ENCODE results near the gene SYNPO2.

Gene SYNPO2

GRCh38 chr4:118881512-118882146, 7.0 kb upstream of the SYNPO2 start:
- no peak for DNase-seq (ENCODE audit: low read depth, low spot score)

- DNase-seq (ENCODE audit: low read depth, low spot score) = no peak
Observed at GRCh38 chr4:118883861-118884260, 4.8 kb upstream of the SYNPO2 start.

- DNase-seq (ENCODE audit: low read depth, low spot score) = no peak
Observed at GRCh38 chr4:118884716-118885115, 3.9 kb upstream of the SYNPO2 start.

GRCh38 chr4:118889312-118889691, 648 bp downstream of the SYNPO2 start:
- no peak for DNase-seq (ENCODE audit: low read depth, low spot score)

- no peak for DNase-seq (ENCODE audit: low read depth, low spot score)
Observed at GRCh38 chr4:118894034-118894433, 5.4 kb downstream of the SYNPO2 start.

GRCh38 chr4:118898221-118898620, 9.6 kb downstream of the SYNPO2 start:
- no peak for DNase-seq (ENCODE audit: low read depth, low spot score)

- DNase-seq (ENCODE audit: low read depth, low spot score) = no peak
Observed at GRCh38 chr4:118898684-118899138, 10.1 kb downstream of the SYNPO2 start.

GRCh38 chr4:118904418-118904817, 15.8 kb downstream of the SYNPO2 start:
- no peak for DNase-seq (ENCODE audit: low read depth, low spot score)

GRCh38 chr4:118904935-118905334, 16.3 kb downstream of the SYNPO2 start:
- DNase-seq (ENCODE audit: low read depth, low spot score) = no peak

GRCh38 chr4:118905566-118905965, 16.9 kb downstream of the SYNPO2 start:
- no peak for DNase-seq (ENCODE audit: low read depth, low spot score)

GRCh38 chr4:118909173-118909956, 20.7 kb downstream of the SYNPO2 start:
- no peak for DNase-seq (ENCODE audit: low read depth, low spot score)

GRCh38 chr4:118910221-118910620, 21.6 kb downstream of the SYNPO2 start:
- no peak for DNase-seq (ENCODE audit: low read depth, low spot score)

GRCh38 chr4:118911238-118911703, 22.6 kb downstream of the SYNPO2 start:
- no peak for DNase-seq (ENCODE audit: low read depth, low spot score)

GRCh38 chr4:118915468-118915867, 26.8 kb downstream of the SYNPO2 start:
- no peak for DNase-seq (ENCODE audit: low read depth, low spot score)

- DNase-seq (ENCODE audit: low read depth, low spot score) = no peak
Observed at GRCh38 chr4:118916691-118917289, 28.1 kb downstream of the SYNPO2 start.

GRCh38 chr4:118917582-118917981, 28.9 kb downstream of the SYNPO2 start:
- no peak for DNase-seq (ENCODE audit: low read depth, low spot score)

- no peak for DNase-seq (ENCODE audit: low read depth, low spot score)
Observed at GRCh38 chr4:118918388-118918787, 29.7 kb downstream of the SYNPO2 start.

GRCh38 chr4:118920247-118920646, 31.6 kb downstream of the SYNPO2 start:
- no peak for DNase-seq (ENCODE audit: low read depth, low spot score)

GRCh38 chr4:118921786-118922185, 33.1 kb downstream of the SYNPO2 start:
- no peak for DNase-seq (ENCODE audit: low read depth, low spot score)

- DNase-seq (ENCODE audit: low read depth, low spot score) = no peak
Observed at GRCh38 chr4:118923891-118924290, 35.2 kb downstream of the SYNPO2 start.

GRCh38 chr4:118927974-118928373, 39.3 kb downstream of the SYNPO2 start:
- DNase-seq (ENCODE audit: low read depth, low spot score) = no peak

GRCh38 chr4:118930255-118930654, 41.6 kb downstream of the SYNPO2 start:
- no peak for DNase-seq (ENCODE audit: low read depth, low spot score)

- no peak for DNase-seq (ENCODE audit: low read depth, low spot score)
Observed at GRCh38 chr4:118931786-118932185, 43.1 kb downstream of the SYNPO2 start.

Measured in activated CD4-positive, CD25-positive, alpha-beta regulatory T cell treated with anti-CD3 and anti-CD28 coated beads, Interleukin-2, amount 50 U/mL, for 16 hours (primary cell).